ENCODE measurements around the gene FAM162A.

Gene FAM162A

GRCh38 chr3:122353215-122353614, 30.8 kb upstream of the FAM162A start:
- no peak for TF ChIP-seq CTCF (conservative IDR thresholded peaks at IDR 0.05; ENCODE audit: low read length)
- H3K4me3 ChIP-seq (ENCODE audit: low read length): no peak overlapping the region
- DNase-seq (ENCODE audit: low read depth): no peak

- TF ChIP-seq CTCF (conservative IDR thresholded peaks at IDR 0.05; ENCODE audit: low read length): no peak
- no peak overlapping the region for H3K4me3 ChIP-seq (ENCODE audit: low read length)
- no peak for DNase-seq (ENCODE audit: low read depth)
Measured at GRCh38 chr3:122353893-122354401, 30.0 kb upstream of the FAM162A start.

- H3K4me3 ChIP-seq (ENCODE audit: low read length): no peak overlapping the region
- TF ChIP-seq CTCF (conservative IDR thresholded peaks at IDR 0.05; ENCODE audit: low read length): no peak
- no peak for DNase-seq (ENCODE audit: low read depth)
Measured at GRCh38 chr3:122355612-122356011, 28.4 kb upstream of the FAM162A start.

GRCh38 chr3:122356402-122356801, 27.6 kb upstream of the FAM162A start:
- TF ChIP-seq CTCF (conservative IDR thresholded peaks at IDR 0.05; ENCODE audit: low read length): peak; percentile 42
- DNase-seq (ENCODE audit: low read depth): peak; percentile 12

GRCh38 chr3:122357828-122358702, 25.9 kb upstream of the FAM162A start:
- peak; percentile 9 for DNase-seq (ENCODE audit: low read depth)
- no peak for TF ChIP-seq CTCF (conservative IDR thresholded peaks at IDR 0.05; ENCODE audit: low read length)
- no peak overlapping the region for H3K4me3 ChIP-seq (ENCODE audit: low read length)

More at GRCh38 chr3:122356402-122356801, 27.6 kb upstream of the FAM162A start:
- no peak overlapping the region for H3K4me3 ChIP-seq (ENCODE audit: low read length)

GRCh38 chr3:122358703-122359032, 25.3 kb upstream of the FAM162A start:
- no peak for DNase-seq (ENCODE audit: low read depth)
- TF ChIP-seq CTCF (conservative IDR thresholded peaks at IDR 0.05; ENCODE audit: low read length): no peak
- no peak overlapping the region for H3K4me3 ChIP-seq (ENCODE audit: low read length)

- no peak overlapping the region for H3K4me3 ChIP-seq (ENCODE audit: low read length)
- DNase-seq (ENCODE audit: low read depth): no peak
- no peak for TF ChIP-seq CTCF (conservative IDR thresholded peaks at IDR 0.05; ENCODE audit: low read length)
Measured at GRCh38 chr3:122362026-122362425, 22.0 kb upstream of the FAM162A start.
